DOHH2 (cell line): Measurements from ENCODE around the gene MRPS2.

Experiments used
- H3F3A ChIP-seq: fragments of 200-600 bp; sonication (generic), shearing (Covaris generic); 2 replicates; pipeline ENCODE4 v1.6.0; 2016; ENCODE audit warnings: antibody characterized with exemption, mild to moderate bottlenecking; ENCODE audit not compliant: control insufficient read depth, insufficient read depth
- H3K27ac ChIP-seq: fragments of 200-600 bp; sonication (generic); 2 replicates; pipeline ENCODE4 v1.5.1; 2014; ENCODE audit warnings: low read depth, mild to moderate bottlenecking, low read length, moderate library complexity
- H3K27me3 ChIP-seq: fragments of 200-600 bp; sonication (generic); 2 replicates; pipeline ENCODE4 v1.6.1; 2014; ENCODE audit warnings: mild to moderate bottlenecking, low read length, mixed read lengths; ENCODE audit not compliant: control insufficient read depth
- H3K36me3 ChIP-seq: fragments of 200-600 bp; sonication (generic); 2 replicates; pipeline ENCODE4 v1.6.1; 2014; ENCODE audit warnings: mild to moderate bottlenecking, low read length, moderate library complexity, mixed read lengths; ENCODE audit not compliant: control insufficient read depth
- H3K4me1 ChIP-seq: fragments of 200-600 bp; sonication (generic); 2 replicates; pipeline ENCODE4 v1.6.1; 2014; ENCODE audit warnings: mild to moderate bottlenecking, low read length, mixed read lengths; ENCODE audit not compliant: control insufficient read depth
- H3K4me2 ChIP-seq: fragments of 200-600 bp; sonication (generic); 2 replicates; pipeline ENCODE4 v1.6.0; 2014; ENCODE audit warnings: mild to moderate bottlenecking, low read length, moderate library complexity
- H3K4me3 ChIP-seq: fragments of 200-600 bp; sonication (generic); 2 replicates; pipeline ENCODE4 v1.5.1; 2014; ENCODE audit warnings: mild to moderate bottlenecking, low read length, mixed read lengths
- H3K79me2 ChIP-seq: fragments of 200-600 bp; sonication (generic); 2 replicates; pipeline ENCODE4 v1.6.1; 2014; ENCODE audit warnings: mild to moderate bottlenecking, low read length, mixed read lengths; ENCODE audit not compliant: control insufficient read depth
- H3K9me2 ChIP-seq: fragments of 200-600 bp; sonication (generic); replicated peaks from 2 replicates; pipeline ENCODE4 v1.6.1; 2014; ENCODE audit warnings: mild to moderate bottlenecking, low read length, mixed read lengths; ENCODE audit not compliant: control insufficient read depth
- H3K9me3 ChIP-seq: fragments of 200-600 bp; sonication (generic); 2 replicates; pipeline ENCODE4 v1.6.1; 2014; ENCODE audit warnings: antibody characterized with exemption, low read length, mixed read lengths; ENCODE audit not compliant: control insufficient read depth, insufficient read depth
- H4K20me1 ChIP-seq: fragments of 200-600 bp; sonication (generic); 2 replicates; pipeline ENCODE4 v1.6.0; 2014; ENCODE audit warnings: low read depth, mild to moderate bottlenecking, antibody characterized with exemption, low read length, moderate library complexity; ENCODE audit not compliant: control insufficient read depth, insufficient read depth
- CTCF ChIP-seq: fragments of 200-600 bp; sonication (generic); IDR thresholded peaks from one replicate; pipeline ENCODE4 v1.5.1; 2014; ENCODE audit warnings: antibody characterized with exemption, mild to moderate bottlenecking, low read depth, low read length; ENCODE audit not compliant: poor library complexity, severe bottlenecking
- EZH2phosphoT487 ChIP-seq: fragments of 200-600 bp; sonication (generic); IDR thresholded peaks from 2 replicates; pipeline ENCODE4 v1.6.1; 2017; ENCODE audit warnings: borderline replicate concordance, mild to moderate bottlenecking, antibody characterized with exemption, low read length, moderate library complexity, mixed read lengths

The MRPS2 gene

GRCh38 chr9:135471791-135472640 lies 28.5 kb upstream of the MRPS2 start:
- TF ChIP-seq EZH2phosphoT487 (no peak), CTCF (no peak)
- no peaks in the 10 kb centered on the region for H3F3A ChIP-seq
- no peaks in the 10 kb centered on the region for H3K9me2 ChIP-seq
- no peak overlapping the region for H3K4me2 ChIP-seq
- no peak overlapping the region for H3K27ac ChIP-seq
- no peaks in the 10 kb centered on the region for H4K20me1 ChIP-seq
- H3K36me3 ChIP-seq: no peaks in the 10 kb centered on the region
- no peaks in the 10 kb centered on the region for H3K79me2 ChIP-seq
- no peaks in the 10 kb centered on the region for H3K4me1 ChIP-seq
- no peak overlapping the region for H3K4me3 ChIP-seq
- no peaks in the 10 kb centered on the region for H3K27me3 ChIP-seq
- no peaks in the 10 kb centered on the region for H3K9me3 ChIP-seq

GRCh38 chr9:135473972-135474543 lies 26.4 kb upstream of the MRPS2 start:
- peaks cover 11% of the 10 kb centered on the region for H3K27me3 ChIP-seq
- H3K9me2 ChIP-seq: no peaks in the 10 kb centered on the region
- no peak overlapping the region for H3K4me2 ChIP-seq
- H3K4me3 ChIP-seq: no peak overlapping the region
- no peaks in the 10 kb centered on the region; the same call in 1 of the 2 replicates for H3F3A ChIP-seq
- H3K9me3 ChIP-seq: no peaks in the 10 kb centered on the region
- no peaks in the 10 kb centered on the region for H4K20me1 ChIP-seq
- H3K4me1 ChIP-seq: no peaks in the 10 kb centered on the region
- H3K79me2 ChIP-seq: no peaks in the 10 kb centered on the region
- H3K36me3 ChIP-seq: no peaks in the 10 kb centered on the region
- TF ChIP-seq CTCF: no peak
- no peak for TF ChIP-seq EZH2phosphoT487
- H3K27ac ChIP-seq: no peak overlapping the region

GRCh38 chr9:135474915-135475314 lies 25.6 kb upstream of the MRPS2 start:
- Histone ChIP-seq H3K36me3 (no peaks in the 10 kb centered on the region), H3K9me3 (no peaks in the 10 kb centered on the region), H3K9me2 (no peaks in the 10 kb centered on the region), H3K4me3 (no peak overlapping the region), H3K27me3 (peaks cover 12% of the 10 kb centered on the region), H3K79me2 (no peaks in the 10 kb centered on the region), H3K27ac (no peak overlapping the region), H3F3A (no peaks in the 10 kb centered on the region; the same call in 1 of the 2 replicates), H3K4me1 (no peaks in the 10 kb centered on the region), H4K20me1 (no peaks in the 10 kb centered on the region), H3K4me2 (no peak overlapping the region)
- no peak for TF ChIP-seq EZH2phosphoT487
- peak; percentile 50 for TF ChIP-seq CTCF
